CD4-positive, alpha-beta T cell (primary cell): ENCODE data around the gene EMC8. TPM values are rescaled to one million over a fixed set of nuclear protein-coding genes. Genes with fewer than 3 reads are reported as not detected.

Experiments
- ATAC-seq: fragments of 200-7000 bp; cut with Tn5 transposase; one replicate; pipeline ENCODE4 v1.10.0; 2022; ENCODE audit warnings: mild to moderate bottlenecking; ENCODE audit not compliant: poor library complexity
- CTCF ChIA-PET: fragments of 350-600 bp; sonication (Branson Sonifier 250); formaldehyde crosslinking; loops from one replicate; lab custom pipeline; 2021; ENCODE audit warnings: antibody characterized with exemption, inconsistent platforms; lab: Charles Lee
- POLR2A ChIA-PET: fragments of 350-600 bp; sonication (Branson Sonifier 250); formaldehyde crosslinking; loops from one replicate; lab custom pipeline; 2021; ENCODE audit warnings: antibody characterized with exemption, inconsistent platforms; lab: Charles Lee
- DNase-seq, 14 experiments: peaks; one replicate each; pipeline ENCODE4 v3.0.0-alpha.2; 2013 to 2020; ENCODE audit warnings: mixed read lengths in 2 of 14
- H3K27ac ChIP-seq, 2 donors: one replicate each; pipeline versions ENCODE4 v1.5.1 to v1.7.0; 2013; ENCODE audit warnings: low read length in 2 of 2, low read depth in 1 of 2, mild to moderate bottlenecking in 1 of 2
- H3K27me3 ChIP-seq, 2 experiments: 1 replicate in 1 of 2; 2 replicates in 1 of 2; pipeline versions ENCODE4 v1.6.1 to v1.7.0; 2013; ENCODE audit warnings: low read length in 2 of 2, control low read depth in 1 of 2, mild to moderate bottlenecking in 1 of 2, moderate library complexity in 1 of 2; ENCODE audit not compliant: insufficient read depth in 2 of 2, control insufficient read depth in 1 of 2
- H3K36me3 ChIP-seq: one replicate; pipeline ENCODE4 v1.6.1; 2013; ENCODE audit warnings: low read length, control low read depth; ENCODE audit not compliant: insufficient read depth
- H3K4me1 ChIP-seq: one replicate; pipeline ENCODE4 v1.6.1; 2013; ENCODE audit warnings: low read length, control low read depth; ENCODE audit not compliant: insufficient read depth
- H3K4me3 ChIP-seq: one replicate; pipeline ENCODE4 v1.5.1; 2013; ENCODE audit warnings: mild to moderate bottlenecking, low read length, moderate library complexity
- H3K9me3 ChIP-seq, 2 experiments: 1 replicate in 1 of 2; 2 replicates in 1 of 2; pipeline versions ENCODE4 v1.6.1 to v1.7.0; 2013; ENCODE audit warnings: low read length in 2 of 2, mild to moderate bottlenecking in 2 of 2, control low read depth in 1 of 2, moderate library complexity in 1 of 2; ENCODE audit not compliant: control insufficient read depth in 1 of 2, insufficient read depth in 1 of 2
- H3K27ac Mint-ChIP-seq: one replicate; pipeline ENCODE4 v1.8.0; 2020; ENCODE audit warnings: mixed read lengths
- H3K27me3 Mint-ChIP-seq: one replicate; pipeline ENCODE4 v1.8.0; 2021; ENCODE audit warnings: mixed read lengths
- H3K36me3 Mint-ChIP-seq: one replicate; pipeline ENCODE4 v1.8.0; 2021; ENCODE audit warnings: low read depth, mixed read lengths
- H3K4me1 Mint-ChIP-seq: one replicate; pipeline ENCODE4 v1.8.0; 2021; ENCODE audit warnings: low read depth, mixed read lengths
- H3K4me3 Mint-ChIP-seq: one replicate; pipeline ENCODE4 v1.8.0; 2020; ENCODE audit warnings: mild to moderate bottlenecking, mixed read lengths
- H3K9me3 Mint-ChIP-seq: one replicate; pipeline ENCODE4 v1.8.0; 2020; ENCODE audit warnings: mixed read lengths
- CTCF ChIP-seq: fragments of 200-600 bp; IDR thresholded peaks from one replicate; pipeline ENCODE4 v1.8.0; 2022; ENCODE audit warnings: antibody characterized with exemption, mild to moderate bottlenecking
- intact Hi-C, 2 experiments: fragments of 100-400 bp; cut with DNase I in 1 of 2; cut with micrococcal nuclease in 1 of 2; formaldehyde crosslinking; loops; one replicate each; pipeline versions ENCODE4 v1.15.1 to v1.9.0; 2023 to 2025; cut with DNase I, micrococcal nuclease
- total RNA-seq, 174 experiments: library from RNA in 2 of 174; stranded (reverse) in 2 of 174; gene quantifications; one replicate each; pipeline ENCODE4 v1.2.3 and lab custom pipeline; 2021 to 2026

The EMC8 gene
- total RNA-seq, 2 experiments from 2014 or later, result 38.9 to 41.7 TPM

GRCh38 chr16:85778873-85779272 lies 20.5 kb downstream of the EMC8 start:
- Mint-ChIP-seq H3K27me3 (no peaks in the 10 kb centered on the region), H3K27ac (no peak overlapping the region), H3K9me3 (no peaks in the 10 kb centered on the region), H3K36me3 (peaks cover 79% of the 10 kb centered on the region), H3K4me1 (no peaks in the 10 kb centered on the region), H3K4me3 (no peak overlapping the region)
- DNase-seq (peak in 2 of 14 experiments; percentile 30 to 34), ATAC-seq (no peak)
- Histone ChIP-seq H3K9me3 (no peaks in the 10 kb centered on the region), H3K4me3 (no peak overlapping the region), H3K27me3 (no peaks in the 10 kb centered on the region), H3K36me3 (peaks cover 54% of the 10 kb centered on the region), H3K4me1 (no peaks in the 10 kb centered on the region), H3K27ac (no peak overlapping the region)
- POLR2A ChIA-PET, result no interaction called here
- CTCF ChIA-PET, result no interaction called here
- intact Hi-C loops, result no loop called here
- no peak for TF ChIP-seq CTCF

GRCh38 chr16:85777583-85778310 lies 21.6 kb downstream of the EMC8 start:
- no peak for DNase-seq
- Histone ChIP-seq H3K4me3 (no peak overlapping the region), H3K27ac (no peak overlapping the region), H3K36me3 (peaks cover 49% of the 10 kb centered on the region), H3K9me3 (no peaks in the 10 kb centered on the region), H3K27me3 (no peaks in the 10 kb centered on the region), H3K4me1 (no peaks in the 10 kb centered on the region)
- H3K27ac Mint-ChIP-seq, result no peak overlapping the region
- H3K27me3 Mint-ChIP-seq, result no peaks in the 10 kb centered on the region
- POLR2A ChIA-PET, result no interaction called here
- CTCF ChIA-PET, result no interaction called here
- no peak for ATAC-seq
- no peaks in the 10 kb centered on the region for H3K4me1 Mint-ChIP-seq
- no peak overlapping the region for H3K4me3 Mint-ChIP-seq
- TF ChIP-seq CTCF, result no peak
- H3K36me3 Mint-ChIP-seq, result peaks cover 69% of the 10 kb centered on the region
- intact Hi-C loops, result no loop called here
- no peaks in the 10 kb centered on the region for H3K9me3 Mint-ChIP-seq

GRCh38 chr16:85774811-85775210 lies 24.5 kb downstream of the EMC8 start:
- intact Hi-C loops, result no loop called here
- Mint-ChIP-seq H3K4me1 (no peaks in the 10 kb centered on the region), H3K36me3 (peaks cover 52% of the 10 kb centered on the region), H3K9me3 (no peaks in the 10 kb centered on the region), H3K4me3 (no peak overlapping the region), H3K27ac (no peak overlapping the region), H3K27me3 (no peaks in the 10 kb centered on the region)
- no peak for ATAC-seq
- TF ChIP-seq CTCF, result no peak
- CTCF ChIA-PET, result no interaction called here
- Histone ChIP-seq H3K27ac (no peak overlapping the region), H3K27me3 (no peaks in the 10 kb centered on the region), H3K36me3 (peaks cover 28% of the 10 kb centered on the region), H3K4me1 (no peaks in the 10 kb centered on the region), H3K4me3 (no peak overlapping the region), H3K9me3 (no peaks in the 10 kb centered on the region)
- POLR2A ChIA-PET, result no interaction called here
- no peak for DNase-seq
